ENCODE measurements around the gene ALG12. TPM values are rescaled to one million over a fixed set of nuclear protein-coding genes. Genes with fewer than 3 reads are reported as not detected.

ALG12 gene
- total and polyA plus RNA-seq, 2 of the 8 experiments (the other 6 are each of a cell fraction or from before 2014, with no cell fraction given) = 13.4 to 22.5 TPM

- TF ChIP-seq RAD21 (IDR thresholded peaks at IDR 0.05 in 1 of 2, conservative IDR thresholded peaks at IDR 0.05 in 1 of 2; ENCODE audit: low read depth in 2 of 2, low read length in 2 of 2) = no peak
- TF ChIP-seq ASH2L (IDR thresholded peaks at IDR 0.05; ENCODE audit: low read length) = peak; percentile 69
- TF ChIP-seq POLR2A (IDR thresholded peaks at IDR 0.05; ENCODE audit: control extremely low read depth in 1 of 2, low read depth in 2 of 2, low read length in 2 of 2) = no peak
Measured at GRCh38 chr22:49942565-49943404, 24.5 kb upstream of the ALG12 start (continued).

Measured in H1 (cell line).